Testis (tissue), 3 donors: ENCODE results near the gene CDKN1C. TPM values are rescaled to one million over a fixed set of nuclear protein-coding genes. Genes with fewer than 3 reads are reported as not detected.

Experiments
- DNase-seq: peaks from one replicate; pipeline ENCODE4 v3.0.0-alpha.2; 2019
- H3K27ac ChIP-seq, 2 donors: fragments of 200-600 bp; sonication (generic); one replicate each; pipeline ENCODE4 v1.5.1; 2019
- H3K27me3 ChIP-seq: fragments of 200-600 bp; sonication (generic); one replicate; pipeline ENCODE4 v1.5.1; 2019
- H3K36me3 ChIP-seq: fragments of 200-600 bp; sonication (generic); one replicate; pipeline ENCODE4 v1.5.1; 2017; ENCODE audit warnings: low read depth; ENCODE audit errors: missing control alignments
- H3K4me1 ChIP-seq: fragments of 200-600 bp; sonication (generic); one replicate; pipeline ENCODE4 v1.5.1; 2019
- H3K4me3 ChIP-seq, 2 donors: fragments of 200-600 bp; sonication (generic); one replicate each; pipeline ENCODE4 v1.5.1; 2017 to 2019
- H3K9me3 ChIP-seq: fragments of 200-600 bp; sonication (generic); one replicate; pipeline ENCODE4 v1.5.1; 2017
- POLR2A ChIP-seq: fragments of 450-650 bp; IDR thresholded peaks from one replicate; pipeline ENCODE4 v1.6.1; 2017; ENCODE audit warnings: antibody characterized with exemption, mild to moderate bottlenecking, moderate library complexity
- WGBS, 2 donors: methylation state at CpG; one replicate each; pipeline ENCODE4 v1.1.5; 2018; 5-methylcytosine and 5-hydroxymethylcytosine counted together
- intact Hi-C: fragments of 100-400 bp; cut with DNase I; formaldehyde crosslinking; loops from one replicate; pipeline ENCODE4 v1.15.1; 2023; ENCODE audit warnings: low total_unique reads
- polyA plus RNA-seq: library from polyadenylated mRNA; stranded (reverse); fragments of 350-450 nt; fragmentation: Illumina TruSeq; extraction: RNeasy Lipid Tissue Mini Kit (QIAGEN cat#74804); gene quantifications from one replicate; pipeline ENCODE4 v1.2.3, GENCODE V29; 2014; ENCODE audit warnings: low read depth, low replicate concordance; ENCODE audit not compliant: insufficient read depth
- total RNA-seq, 2 donors: library from RNA; depleted of rRNA; stranded (reverse); fragments of >200 nt; gene quantifications; one replicate each; pipeline ENCODE4 v1.2.3, GENCODE V29; 2016
- TF ChIP-seq, protein P1 (sequence below), 3 experiments: fragments of 450-650 bp in 2 of 3; fragments of 200-600 bp in 1 of 3; sonication (generic) in 1 of 3; IDR thresholded peaks; one replicate each; pipeline ENCODE4 v1.5.1; 2016 to 2019; ENCODE audit warnings: antibody characterized with exemption in 3 of 3, mild to moderate bottlenecking in 2 of 3, moderate library complexity in 1 of 3

The CDKN1C gene
- total and polyA plus RNA-seq, 3 donors from 2014 or later = 15.2 to 34.9 (median 24.3) TPM

DNA sequence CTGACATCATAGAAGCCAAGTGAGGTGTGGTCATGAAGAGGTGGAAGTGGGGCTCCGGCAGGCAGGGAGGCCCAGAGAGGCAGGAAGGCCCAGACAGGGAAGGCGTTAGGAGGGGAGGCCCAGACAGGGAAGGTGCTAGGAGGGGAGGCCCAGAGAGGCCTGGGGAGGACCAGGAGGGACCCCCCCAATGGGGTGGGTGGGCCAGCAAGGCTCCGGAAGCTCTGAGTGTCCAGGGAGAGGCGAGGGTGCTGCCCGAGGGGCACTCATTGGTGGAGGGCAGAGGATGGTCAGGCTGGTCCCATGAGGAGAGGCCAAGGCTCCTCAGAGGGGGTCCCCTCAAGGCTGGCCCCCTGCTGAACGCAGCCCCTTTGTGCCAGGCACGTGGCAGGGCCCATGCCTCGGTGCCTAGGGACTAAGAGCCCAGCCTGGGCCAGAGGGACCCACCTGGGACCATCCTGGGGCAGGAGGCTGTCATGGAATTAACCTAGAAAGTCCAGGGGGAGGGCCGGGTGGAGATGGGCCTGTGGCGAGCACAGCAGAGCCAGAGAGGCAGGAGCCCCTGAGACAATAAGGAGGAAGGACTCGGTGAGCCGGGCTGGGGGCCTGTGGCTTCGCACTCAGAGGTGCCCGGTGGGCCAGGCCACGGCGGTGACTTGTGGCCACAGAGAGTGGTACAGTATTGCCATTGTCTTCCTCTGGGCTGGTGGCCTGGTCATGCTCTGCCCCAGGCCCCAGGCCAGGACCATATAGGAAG is 31.5 kb upstream of the CDKN1C start:
- no peak for DNase-seq
- WGBS, 2 donors = 89 to 95% methylated on average over 14 to 15 of the region's 16 CpGs
- no peaks in the 10 kb centered on the region for H3K4me1 ChIP-seq
- no peak overlapping the region for H3K4me3 ChIP-seq
- TF ChIP-seq, protein P1, sequence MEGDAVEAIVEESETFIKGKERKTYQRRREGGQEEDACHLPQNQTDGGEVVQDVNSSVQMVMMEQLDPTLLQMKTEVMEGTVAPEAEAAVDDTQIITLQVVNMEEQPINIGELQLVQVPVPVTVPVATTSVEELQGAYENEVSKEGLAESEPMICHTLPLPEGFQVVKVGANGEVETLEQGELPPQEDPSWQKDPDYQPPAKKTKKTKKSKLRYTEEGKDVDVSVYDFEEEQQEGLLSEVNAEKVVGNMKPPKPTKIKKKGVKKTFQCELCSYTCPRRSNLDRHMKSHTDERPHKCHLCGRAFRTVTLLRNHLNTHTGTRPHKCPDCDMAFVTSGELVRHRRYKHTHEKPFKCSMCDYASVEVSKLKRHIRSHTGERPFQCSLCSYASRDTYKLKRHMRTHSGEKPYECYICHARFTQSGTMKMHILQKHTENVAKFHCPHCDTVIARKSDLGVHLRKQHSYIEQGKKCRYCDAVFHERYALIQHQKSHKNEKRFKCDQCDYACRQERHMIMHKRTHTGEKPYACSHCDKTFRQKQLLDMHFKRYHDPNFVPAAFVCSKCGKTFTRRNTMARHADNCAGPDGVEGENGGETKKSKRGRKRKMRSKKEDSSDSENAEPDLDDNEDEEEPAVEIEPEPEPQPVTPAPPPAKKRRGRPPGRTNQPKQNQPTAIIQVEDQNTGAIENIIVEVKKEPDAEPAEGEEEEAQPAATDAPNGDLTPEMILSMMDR (IDR thresholded peaks at IDR 0.05) = no peak
- no peak for TF ChIP-seq POLR2A
- no peaks in the 10 kb centered on the region for H3K27me3 ChIP-seq
- no peaks in the 10 kb centered on the region for H3K36me3 ChIP-seq
- intact Hi-C loops = no loop called here
- no peaks in the 10 kb centered on the region for H3K9me3 ChIP-seq
- H3K27ac ChIP-seq = no peak overlapping the region

DNA sequence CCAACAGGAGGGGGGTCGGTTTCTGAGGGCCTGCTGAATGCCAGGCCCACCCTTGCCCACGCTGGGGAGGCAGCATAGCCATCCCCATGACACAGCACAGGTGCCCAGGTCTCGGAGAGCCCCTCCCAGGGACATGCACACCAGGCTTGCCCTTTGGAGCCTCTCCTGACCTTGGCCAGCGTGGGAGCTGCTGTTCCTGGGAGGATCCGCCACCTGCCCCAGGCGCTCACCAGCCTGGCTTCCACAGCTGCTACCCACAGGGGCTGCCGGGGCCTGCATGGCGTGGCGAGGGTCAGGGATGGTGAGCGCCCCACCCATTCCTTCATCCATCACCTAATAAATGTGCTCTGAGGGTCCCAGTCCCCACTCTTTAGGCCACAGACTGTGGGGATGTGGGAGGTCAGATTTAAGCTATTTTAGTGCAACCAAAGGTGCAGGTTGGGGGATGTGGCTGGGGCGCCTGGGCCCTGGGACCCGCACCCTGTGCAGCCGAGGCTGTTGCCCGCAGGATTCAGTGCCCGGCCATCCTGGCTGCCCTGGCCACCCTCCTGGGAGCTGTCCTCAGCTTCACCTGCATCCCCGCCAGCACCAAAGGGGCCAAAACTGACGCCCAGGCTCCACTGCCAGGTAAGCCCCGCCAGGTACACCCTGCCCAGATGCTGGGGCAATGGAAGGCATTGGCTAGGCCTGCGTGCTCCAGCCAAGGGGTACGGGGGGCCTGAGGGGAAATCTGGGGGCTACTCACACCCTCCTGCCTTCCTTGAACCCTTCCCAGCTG is 30.7 kb upstream of the CDKN1C start:
- intact Hi-C loops = no loop called here
- DNase-seq = no peak
- Histone ChIP-seq H3K4me3 (no peak overlapping the region), H3K4me1 (no peaks in the 10 kb centered on the region), H3K36me3 (no peaks in the 10 kb centered on the region), H3K27ac (no peak overlapping the region), H3K9me3 (no peaks in the 10 kb centered on the region), H3K27me3 (no peaks in the 10 kb centered on the region)
- no peak for TF ChIP-seq POLR2A
- TF ChIP-seq, protein P1 (IDR thresholded peaks at IDR 0.05) = no peak
- 71 to 89% methylated on average over 5 to 19 of the region's 20 CpGs for WGBS, 2 donors

- DNase-seq = no peak
- Histone ChIP-seq H3K4me1 (no peaks in the 10 kb centered on the region), H3K9me3 (no peaks in the 10 kb centered on the region), H3K4me3 (no peak overlapping the region), H3K36me3 (no peaks in the 10 kb centered on the region), H3K27me3 (no peaks in the 10 kb centered on the region), H3K27ac (no peak overlapping the region)
- intact Hi-C loops = no loop called here
- WGBS, 2 donors = 91 to 92% methylated on average over 7 to 11 of the region's 11 CpGs
- no peak for TF ChIP-seq POLR2A
- TF ChIP-seq, protein P1 (IDR thresholded peaks at IDR 0.05) = no peak
These were observed 29.9 kb upstream of the CDKN1C start for GRCh38 chr11:2915473-2915872.

DNA sequence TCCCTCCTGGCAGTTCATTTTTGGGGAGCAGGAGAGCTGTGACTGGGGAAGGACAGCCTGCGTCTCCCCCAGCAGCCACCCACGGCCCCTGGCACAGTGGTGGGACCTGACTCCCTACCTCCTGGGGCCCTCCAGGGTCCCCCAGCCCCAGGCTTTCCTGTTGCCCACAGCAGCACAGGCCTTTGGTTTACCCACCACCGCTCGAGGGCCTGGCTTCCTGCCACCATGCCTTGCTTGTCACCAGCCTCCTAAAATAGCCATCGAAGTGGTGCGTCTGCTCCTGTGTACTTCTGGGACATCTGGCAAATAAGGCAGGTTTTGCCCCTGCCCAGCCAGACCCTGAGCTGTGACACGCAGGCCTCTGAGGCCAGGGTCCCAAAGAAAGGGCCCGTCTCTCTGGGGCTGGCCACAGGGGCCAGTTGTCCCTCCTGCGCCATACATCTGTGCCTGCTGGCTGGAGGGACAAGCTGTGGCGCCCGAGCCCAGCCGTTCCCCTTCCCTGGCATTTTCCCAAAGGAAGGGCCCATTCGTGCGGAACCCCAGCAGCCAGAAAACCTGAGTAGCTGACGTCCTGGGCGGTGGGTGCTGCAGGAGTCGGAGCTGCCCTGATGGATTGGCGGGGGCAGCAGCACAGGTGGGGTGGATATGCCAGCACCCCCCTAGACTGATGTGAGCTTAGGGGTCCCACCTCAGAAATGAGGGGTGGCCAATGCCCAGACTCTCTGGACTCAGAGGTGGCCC is 29.1 kb upstream of the CDKN1C start:
- no peak for DNase-seq
- H3K36me3 ChIP-seq = no peaks in the 10 kb centered on the region
- H3K4me3 ChIP-seq = no peak overlapping the region
- no peaks in the 10 kb centered on the region for H3K27me3 ChIP-seq
- WGBS, 2 donors = 89 to 90% methylated on average over 12 to 18 of the region's 18 CpGs
- no peak for TF ChIP-seq POLR2A
- TF ChIP-seq, protein P1 (IDR thresholded peaks at IDR 0.05) = no peak
- intact Hi-C loops = no loop called here
- no peaks in the 10 kb centered on the region for H3K4me1 ChIP-seq
- no peak overlapping the region for H3K27ac ChIP-seq
- no peaks in the 10 kb centered on the region for H3K9me3 ChIP-seq
